Measurements from ENCODE around the gene UBA6.
A peak's percentile ranks its signal among the peaks of the same experiment; 100 is the strongest.

The UBA6 gene

GRCh38 chr4:67575232-67576058, 125.5 kb downstream of the UBA6 start:
- DNase-seq: peak; percentile 6

DNA sequence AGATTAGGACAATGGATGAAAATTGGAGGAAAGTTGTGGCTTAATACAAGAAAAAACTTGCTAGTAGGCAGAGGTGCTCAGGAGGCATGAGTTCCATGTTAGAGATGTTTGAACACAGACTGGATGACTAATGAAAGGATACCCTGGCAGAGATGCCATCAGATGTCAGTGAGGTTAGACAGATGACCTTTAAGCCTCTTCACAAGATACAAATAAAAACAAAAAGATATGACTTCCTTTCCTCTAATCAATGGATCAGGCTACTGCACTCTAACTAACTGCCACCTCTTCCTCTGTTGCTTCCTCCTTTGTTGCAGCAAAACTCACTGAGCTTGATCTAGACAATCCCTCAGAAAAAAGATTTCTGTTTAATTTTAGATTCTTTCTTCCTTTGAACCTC, 127.8 kb downstream of the UBA6 start:
- no peak for DNase-seq

DNA sequence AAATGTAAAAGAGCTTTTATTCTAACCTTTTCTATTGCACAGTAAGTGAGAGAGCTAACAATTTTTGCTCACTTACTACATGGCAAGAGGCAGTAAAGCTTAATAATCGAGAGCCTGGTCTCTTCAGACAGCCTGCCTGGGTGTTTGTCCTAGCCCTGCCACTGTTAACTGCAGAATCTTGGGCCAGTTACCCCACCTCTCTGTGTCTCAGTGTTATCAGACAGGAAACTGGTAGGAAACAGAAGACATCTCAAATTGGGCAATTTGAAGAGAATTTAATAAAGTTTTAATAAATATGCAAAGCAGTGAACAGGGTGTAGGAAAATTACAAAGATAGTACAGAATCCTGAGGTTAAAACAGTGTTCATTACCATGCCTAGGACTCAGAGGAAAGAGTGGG, 129.0 kb downstream of the UBA6 start:
- DNase-seq: no peak

DNA sequence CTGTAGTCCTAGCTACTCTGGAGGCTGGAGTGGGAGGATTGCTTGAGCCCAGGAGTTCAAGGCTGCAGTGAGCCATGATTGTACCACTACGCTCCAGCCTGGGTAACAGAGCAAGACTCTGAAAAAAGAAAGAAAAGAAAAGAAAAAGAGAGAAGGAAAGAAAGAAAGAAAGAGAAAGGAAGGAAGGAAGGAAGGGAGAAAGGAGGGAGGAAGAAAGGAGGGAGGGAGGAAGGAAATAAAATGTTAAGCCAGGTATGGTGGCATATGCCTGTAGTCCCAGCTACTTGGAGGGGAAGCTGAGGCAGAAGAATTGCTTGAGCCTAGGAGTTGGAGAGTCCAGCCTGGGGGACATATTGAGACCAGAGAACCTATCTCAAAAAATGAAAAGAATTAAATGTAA, 130.4 kb downstream of the UBA6 start:
- DNase-seq: no peak

DNA sequence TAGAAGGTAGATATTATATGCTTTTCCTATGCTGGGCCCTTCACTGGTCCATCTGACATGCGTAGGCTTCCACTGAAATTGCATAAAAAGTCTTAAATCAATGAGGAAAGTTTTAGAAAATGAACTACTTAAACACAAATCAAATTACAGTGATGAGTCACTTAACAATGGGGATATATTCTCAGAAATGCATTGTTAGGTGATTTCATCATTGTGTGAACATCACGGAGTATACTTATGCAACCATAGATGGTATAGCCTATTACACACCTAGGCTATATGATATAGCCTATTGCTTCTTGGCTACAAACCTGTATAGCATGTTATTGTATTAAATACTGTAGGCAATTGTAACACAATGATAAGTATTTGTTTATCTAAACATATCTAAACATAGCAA, 132.1 kb downstream of the UBA6 start:
- DNase-seq: no peak

DNA sequence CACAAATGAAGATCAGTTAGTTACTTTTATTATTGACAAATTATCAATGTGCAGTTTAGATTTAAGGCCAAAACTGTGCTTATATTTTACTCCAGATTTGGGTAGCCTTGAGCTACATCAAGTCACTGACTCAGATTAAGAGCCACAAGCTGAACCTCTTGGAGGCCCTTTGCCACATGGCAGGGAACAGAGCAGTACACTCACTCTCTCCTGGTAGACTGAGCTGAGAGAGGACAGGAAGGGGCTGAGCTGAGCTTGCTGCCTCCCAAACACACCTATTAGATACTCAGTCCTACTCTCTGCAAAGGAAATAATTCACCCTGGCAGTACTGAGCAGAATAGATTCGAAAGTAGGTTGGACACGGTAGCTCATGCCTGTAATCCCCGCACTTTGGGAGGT, 134.6 kb downstream of the UBA6 start:
- peak; percentile 11 for DNase-seq

- DNase-seq: no peak
Observed at GRCh38 chr4:67565284-67565683, 135.7 kb downstream of the UBA6 start.

Measured in activated CD4-positive, alpha-beta T cell treated with anti-CD3 and anti-CD28 coated beads, Interleukin-10, Interleukin-2, amounts not matched to agents 100 ng/mL and 50 ng/mL, durations not matched to agents 16 hours and 8 hours (primary cell).